Measurements from ENCODE around the gene PRKCA.

The PRKCA gene

DNA sequence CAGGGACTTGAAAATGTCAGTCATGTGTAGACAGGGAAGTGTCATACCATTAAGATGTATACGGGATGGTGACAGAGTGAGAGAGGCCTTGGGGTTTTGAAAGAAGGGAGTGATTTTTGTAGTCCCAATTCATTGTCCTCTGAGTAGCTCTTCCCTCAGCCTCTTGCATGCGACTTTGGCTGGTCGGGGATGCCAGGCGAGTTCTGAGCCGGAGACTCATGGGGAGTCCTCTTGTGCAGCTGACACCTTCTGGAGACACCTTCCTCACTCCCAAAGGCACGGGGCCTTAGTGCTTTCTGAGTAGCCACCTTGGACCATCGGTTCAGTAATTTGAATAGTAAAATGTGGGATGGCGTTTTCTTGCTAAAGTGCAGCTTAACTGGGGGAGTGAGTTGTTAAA is 144.7 kb downstream of the PRKCA start:
- no peak for TF ChIP-seq GATA3 (IDR thresholded peaks at IDR 0.05; ENCODE audit: low read depth, low read length)
- no peak for TF ChIP-seq GATA2 (IDR thresholded peaks at IDR 0.05; ENCODE audit: low read depth, low read length)

DNA sequence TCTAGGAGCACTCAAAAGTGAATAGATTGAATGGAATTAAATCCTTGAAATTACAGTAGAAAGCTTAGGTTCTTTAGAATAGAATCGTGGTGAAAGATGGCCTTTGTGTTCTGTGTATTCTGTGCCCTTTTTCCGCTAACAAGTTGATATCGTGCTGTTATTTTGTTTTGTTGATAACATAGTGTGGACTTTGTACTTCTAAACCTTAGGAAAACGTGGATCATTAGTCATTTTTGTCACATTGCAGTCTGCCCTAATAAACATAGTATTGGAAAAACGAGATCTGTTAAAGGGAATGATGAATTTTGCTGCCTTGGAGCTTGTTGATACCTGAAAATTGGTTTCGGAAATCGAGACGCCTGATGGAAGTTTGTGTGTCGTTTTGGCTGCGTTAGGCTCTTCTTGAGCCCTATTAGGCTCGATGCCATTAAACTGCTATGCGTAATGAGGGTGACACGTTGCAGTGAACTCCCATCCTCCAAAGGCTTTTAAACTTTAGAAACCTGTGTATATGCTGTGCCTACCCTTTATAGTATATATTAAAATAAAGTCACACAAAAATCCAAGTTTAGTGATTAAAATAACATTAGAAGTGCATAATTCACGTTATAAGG is 145.7 kb downstream of the PRKCA start:
- TF ChIP-seq GATA3 (IDR thresholded peaks at IDR 0.05; ENCODE audit: low read depth, low read length) (no peak), GATA2 (IDR thresholded peaks at IDR 0.05; ENCODE audit: low read depth, low read length) (no peak)

DNA sequence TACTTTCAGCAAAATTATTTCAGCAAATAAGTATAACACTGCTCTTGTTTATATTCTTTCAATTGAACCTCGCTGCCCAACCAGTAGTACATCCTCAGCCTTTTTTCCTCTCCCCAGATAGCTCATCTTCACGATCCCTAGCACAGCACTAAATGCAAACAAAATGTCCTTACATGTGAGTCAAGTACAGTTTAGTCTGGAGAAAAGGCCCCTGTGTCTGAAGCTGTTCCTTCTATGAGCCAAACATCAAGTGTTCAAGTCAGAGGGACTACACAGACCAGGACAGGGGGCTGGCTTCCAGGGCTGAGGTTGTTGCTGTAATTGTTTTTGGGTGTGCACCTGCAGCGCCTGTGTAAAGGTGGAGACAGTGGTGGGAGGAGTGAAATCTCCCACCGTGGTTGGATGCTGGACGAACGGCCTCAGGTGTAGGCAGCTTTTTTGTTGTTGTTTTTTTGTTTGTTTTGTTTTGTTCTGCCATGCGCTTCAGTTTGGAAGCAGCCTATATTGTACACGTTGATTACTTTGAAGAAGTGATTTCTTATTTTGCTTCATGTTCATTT is 147.1 kb downstream of the PRKCA start:
- TF ChIP-seq GATA2 (IDR thresholded peaks at IDR 0.05; ENCODE audit: low read depth, low read length) (no peak), GATA3 (IDR thresholded peaks at IDR 0.05; ENCODE audit: low read depth, low read length) (no peak)

DNA sequence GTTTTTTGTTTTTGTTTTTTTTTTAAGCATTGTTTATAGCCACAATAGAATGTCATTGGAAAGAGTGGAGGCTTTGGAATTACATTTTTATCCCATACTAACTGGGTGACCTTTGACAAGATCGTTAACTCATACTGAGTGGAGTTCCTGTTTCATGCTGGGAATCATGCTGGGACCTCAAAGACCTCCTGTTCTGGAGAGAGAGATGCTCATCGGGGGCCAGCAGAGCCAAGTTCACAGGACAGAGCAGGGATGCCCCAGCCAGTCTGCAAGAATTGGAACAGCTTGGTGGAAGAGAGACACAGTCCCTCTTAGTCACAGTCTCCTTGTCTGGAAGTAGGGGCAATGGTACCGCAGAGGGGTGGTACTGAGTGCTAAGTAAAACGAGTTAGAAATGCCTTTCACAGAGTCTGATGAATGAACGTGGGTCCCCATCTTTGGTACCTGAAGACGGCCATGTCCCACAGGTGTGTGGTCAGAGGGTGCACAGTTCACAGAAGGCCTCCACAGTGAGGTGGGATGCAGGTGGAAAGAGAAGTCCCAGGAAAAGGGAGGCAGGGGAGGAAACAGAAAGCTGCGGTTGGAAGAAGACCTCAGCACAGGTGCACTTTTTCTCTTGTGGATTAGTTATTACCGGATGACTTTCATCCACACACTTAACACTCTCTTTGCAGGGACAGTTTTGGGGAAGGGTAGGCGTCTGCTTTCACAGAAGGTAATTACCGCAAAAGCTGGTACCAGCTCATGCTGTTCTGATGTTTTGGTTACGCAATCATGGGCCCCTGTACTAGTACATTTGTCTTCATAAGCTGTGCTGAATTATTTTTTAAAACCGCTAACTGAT is 147.8 kb downstream of the PRKCA start:
- TF ChIP-seq GATA2 (IDR thresholded peaks at IDR 0.05; ENCODE audit: low read depth, low read length) (no peak), GATA3 (IDR thresholded peaks at IDR 0.05; ENCODE audit: low read depth, low read length) (no peak)

DNA sequence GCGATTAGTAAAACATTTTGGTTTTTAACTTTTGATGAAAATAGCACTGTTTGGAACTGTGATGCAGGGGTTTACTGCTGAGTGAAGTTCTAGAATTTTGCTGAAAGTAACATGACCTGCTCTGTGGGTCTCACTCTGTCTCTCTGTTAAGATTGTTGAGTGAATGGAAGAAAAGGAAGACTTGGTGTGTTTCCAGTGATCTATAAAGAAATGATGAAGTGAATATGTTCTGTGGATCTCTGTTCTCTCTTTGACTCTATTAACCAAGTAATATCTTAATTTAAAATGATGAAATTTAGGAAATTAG is 148.4 kb downstream of the PRKCA start:
- TF ChIP-seq GATA3 (IDR thresholded peaks at IDR 0.05; ENCODE audit: low read depth, low read length) (no peak), GATA2 (IDR thresholded peaks at IDR 0.05; ENCODE audit: low read depth, low read length) (no peak)

DNA sequence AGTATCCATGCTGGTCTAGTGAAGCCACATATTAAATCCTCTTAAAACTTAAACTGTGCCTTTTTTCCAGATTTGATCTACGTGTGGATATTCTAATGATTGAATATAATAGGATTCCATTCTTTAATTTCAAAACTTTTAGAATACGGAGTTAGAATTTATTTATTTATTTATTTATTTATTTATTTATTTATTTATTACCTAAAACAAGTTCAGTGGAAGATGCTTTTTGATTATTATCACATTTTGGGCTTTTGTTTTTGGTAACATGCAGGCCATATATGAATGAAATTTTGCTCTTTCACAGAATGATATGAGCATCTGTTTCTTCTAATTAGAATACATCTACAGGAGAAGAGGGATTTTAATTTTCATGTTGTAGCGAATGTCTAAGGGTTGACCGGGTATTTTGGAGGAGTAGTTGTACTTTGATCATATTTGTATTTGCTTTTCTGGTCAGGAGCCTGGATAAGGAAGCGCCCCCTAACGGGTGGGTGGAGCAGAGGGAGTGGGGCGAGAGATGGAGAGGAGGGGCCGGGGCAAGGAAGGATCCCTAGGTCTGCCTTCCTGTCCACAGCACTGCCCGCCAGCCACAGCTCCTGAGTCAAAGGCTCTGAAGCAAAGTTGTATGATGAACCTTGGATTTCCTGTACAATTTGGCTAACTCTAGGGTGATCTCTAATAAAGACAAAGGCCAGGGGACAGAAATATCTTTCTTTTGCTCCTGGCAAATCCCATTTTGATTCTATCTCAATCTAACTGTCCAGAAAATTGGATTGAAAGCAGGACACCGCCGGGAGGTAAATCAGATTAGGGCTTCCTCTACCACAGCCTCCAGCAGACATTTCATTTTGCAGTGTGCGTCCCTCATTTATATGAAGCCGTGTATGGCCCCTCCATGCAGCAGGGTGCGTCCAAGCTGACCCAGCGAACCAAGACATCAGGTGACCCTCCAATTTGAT is 149.1 kb downstream of the PRKCA start:
- TF ChIP-seq GATA3 (IDR thresholded peaks at IDR 0.05; ENCODE audit: low read depth, low read length) (peak; percentile 99), GATA2 (IDR thresholded peaks at IDR 0.05; ENCODE audit: low read depth, low read length) (peak; percentile 100)

DNA sequence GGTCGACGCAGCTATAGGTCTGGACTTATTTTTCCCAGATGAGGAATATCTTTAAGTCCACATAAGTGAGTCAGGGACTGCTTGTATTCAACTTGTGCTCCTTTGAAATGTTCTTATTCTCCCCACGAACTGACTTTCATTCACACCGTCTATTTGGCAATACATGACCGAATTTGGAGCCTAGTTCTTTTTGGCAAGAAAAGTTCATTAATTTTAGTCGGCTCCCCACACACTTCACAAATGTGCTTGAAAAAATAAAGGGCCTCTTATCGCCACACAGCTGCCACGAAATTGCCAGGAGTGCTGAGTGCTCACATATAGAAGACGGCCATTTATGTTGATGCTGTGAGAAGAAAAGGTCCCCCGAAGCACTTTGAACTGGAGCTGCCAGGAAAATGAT is 152.6 kb downstream of the PRKCA start:
- TF ChIP-seq GATA2 (IDR thresholded peaks at IDR 0.05; ENCODE audit: low read depth, low read length) (no peak), GATA3 (IDR thresholded peaks at IDR 0.05; ENCODE audit: low read depth, low read length) (no peak)

DNA sequence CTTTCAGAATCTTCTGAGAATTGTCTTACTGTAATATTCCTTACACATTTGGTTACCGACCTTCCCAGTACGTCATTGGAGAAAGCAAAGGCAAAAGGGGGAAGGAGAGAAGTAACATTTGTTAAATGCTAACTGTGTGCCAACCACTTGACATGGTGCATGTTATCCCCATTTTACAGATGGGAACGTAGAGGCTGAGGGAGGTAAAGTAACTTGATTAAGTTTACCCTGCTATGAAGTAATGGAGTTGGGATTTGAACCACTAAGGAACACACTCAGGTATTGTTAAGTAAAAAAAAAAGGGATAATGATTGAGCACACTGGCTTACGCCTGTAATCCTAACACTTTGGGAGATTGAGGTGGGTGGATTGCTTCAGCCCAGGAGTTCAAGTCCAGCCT is 156.4 kb downstream of the PRKCA start:
- no peak for TF ChIP-seq GATA3 (IDR thresholded peaks at IDR 0.05; ENCODE audit: low read depth, low read length)
- no peak for TF ChIP-seq GATA2 (IDR thresholded peaks at IDR 0.05; ENCODE audit: low read depth, low read length)

DNA sequence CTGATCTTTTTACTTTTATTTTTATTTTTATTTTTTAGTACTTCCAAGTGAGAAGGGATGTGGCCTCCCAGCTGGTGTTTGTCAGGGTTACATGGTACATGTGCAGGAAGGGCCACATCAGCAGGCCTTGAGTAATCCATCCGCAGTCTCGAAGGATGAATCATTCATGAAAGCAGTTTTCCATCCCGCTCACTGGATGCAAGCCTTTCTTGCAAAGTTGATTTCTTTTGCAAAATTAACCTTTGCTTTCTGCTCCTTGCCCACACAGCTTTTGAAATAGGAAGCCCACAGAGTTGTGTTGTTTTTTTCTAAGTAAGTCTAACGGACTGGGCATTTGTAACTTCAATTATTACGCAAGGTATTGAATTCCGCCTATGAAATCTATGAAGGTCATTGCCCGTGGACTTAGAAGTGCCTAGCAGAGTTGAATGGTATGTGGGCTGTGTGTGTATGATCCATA is 157.4 kb downstream of the PRKCA start:
- TF ChIP-seq GATA2 (IDR thresholded peaks at IDR 0.05; ENCODE audit: low read depth, low read length): no peak

DNA sequence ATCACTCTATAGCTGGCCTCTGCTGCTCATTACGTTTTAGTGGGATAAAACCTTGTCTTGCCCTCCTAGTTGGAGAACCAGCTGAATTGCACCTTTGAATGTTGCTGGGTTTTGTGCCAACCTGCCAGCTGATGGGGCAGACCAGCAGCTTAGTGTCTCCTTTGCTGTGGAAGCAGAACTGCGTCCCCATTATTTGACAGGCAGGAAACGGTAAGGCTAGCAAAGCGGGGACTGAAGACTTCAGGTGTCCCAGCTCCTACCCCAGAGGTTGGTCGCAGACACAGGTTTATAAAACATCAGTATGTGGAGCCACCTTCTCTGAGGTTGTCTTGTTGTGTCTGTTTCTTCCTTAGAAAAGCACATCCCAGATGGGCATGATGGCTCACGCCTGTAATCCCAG is 158.1 kb downstream of the PRKCA start:
- TF ChIP-seq GATA2 (IDR thresholded peaks at IDR 0.05; ENCODE audit: low read depth, low read length) (no peak), GATA3 (IDR thresholded peaks at IDR 0.05; ENCODE audit: low read depth, low read length) (no peak)

DNA sequence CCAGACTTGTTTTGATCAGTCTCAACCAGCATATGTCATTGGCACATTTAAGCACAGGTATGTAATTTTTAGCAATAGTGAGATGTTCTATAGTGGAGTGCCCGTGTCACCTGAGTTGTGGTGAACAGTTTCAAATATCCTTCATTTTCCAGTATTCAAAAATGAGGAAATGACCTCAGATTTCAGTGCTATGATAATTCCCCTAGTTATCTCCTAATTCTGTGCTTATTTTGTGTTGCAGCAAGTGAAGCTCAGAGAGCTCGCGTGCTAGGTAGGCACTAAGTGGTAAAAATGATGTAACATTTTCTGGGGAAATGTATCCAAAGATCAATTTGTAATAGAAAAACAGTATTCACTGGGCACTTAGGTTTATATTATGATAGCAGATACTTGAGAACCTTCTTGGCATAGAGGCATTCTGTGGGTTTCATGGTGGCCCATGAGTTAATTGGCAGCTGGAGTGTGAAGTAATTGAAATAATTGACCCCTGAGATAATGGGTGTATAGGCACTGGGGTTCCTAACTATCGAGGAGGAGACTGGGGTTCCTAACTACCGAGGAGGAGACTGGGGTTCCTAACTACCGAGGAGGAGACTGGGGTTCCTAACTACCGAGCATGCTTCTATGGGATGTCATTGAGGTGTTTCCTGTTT is 159.1 kb downstream of the PRKCA start:
- TF ChIP-seq GATA3 (IDR thresholded peaks at IDR 0.05; ENCODE audit: low read depth, low read length) (no peak), GATA2 (IDR thresholded peaks at IDR 0.05; ENCODE audit: low read depth, low read length) (no peak)

DNA sequence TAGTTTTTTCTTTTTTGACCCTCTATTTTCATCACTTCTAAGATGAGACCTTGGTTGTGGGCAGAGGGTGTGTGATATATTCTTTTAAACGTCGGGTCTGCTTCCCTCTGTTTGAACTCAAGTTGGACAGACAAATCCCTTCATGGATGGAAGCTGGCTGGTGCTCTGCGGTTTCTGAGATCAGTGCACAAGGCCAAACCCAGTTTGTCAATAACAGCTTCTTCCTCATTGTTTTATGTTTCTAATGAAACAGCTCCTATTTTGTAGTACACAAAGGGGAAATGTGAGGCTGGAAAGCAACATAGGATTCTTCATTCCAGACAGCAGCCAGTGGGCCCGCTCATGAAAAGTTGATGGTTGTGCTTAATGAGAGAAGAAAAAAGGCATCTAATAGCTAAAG is 159.6 kb downstream of the PRKCA start:
- TF ChIP-seq GATA3 (IDR thresholded peaks at IDR 0.05; ENCODE audit: low read depth, low read length) (no peak), GATA2 (IDR thresholded peaks at IDR 0.05; ENCODE audit: low read depth, low read length) (no peak)

DNA sequence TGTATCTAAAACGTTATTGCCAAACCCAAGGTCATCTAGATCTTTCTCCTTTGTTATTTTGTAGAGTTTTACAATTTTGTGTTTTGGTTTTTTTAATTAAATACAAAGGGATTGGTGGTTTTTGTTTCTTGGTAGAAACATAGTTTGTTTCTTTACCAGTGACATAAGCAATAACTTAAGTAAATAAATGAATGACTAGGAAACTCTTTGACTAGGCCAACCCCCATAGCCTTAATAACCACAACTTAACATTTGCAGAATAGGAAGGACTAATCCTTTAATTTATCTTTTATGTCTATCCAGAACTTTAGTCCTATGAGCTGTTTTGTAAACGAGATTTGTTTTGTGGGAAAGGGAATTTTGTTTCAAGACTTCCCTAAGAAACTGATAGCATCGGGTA is 162.5 kb downstream of the PRKCA start:
- TF ChIP-seq GATA3 (IDR thresholded peaks at IDR 0.05; ENCODE audit: low read depth, low read length) (no peak), GATA2 (IDR thresholded peaks at IDR 0.05; ENCODE audit: low read depth, low read length) (no peak)

DNA sequence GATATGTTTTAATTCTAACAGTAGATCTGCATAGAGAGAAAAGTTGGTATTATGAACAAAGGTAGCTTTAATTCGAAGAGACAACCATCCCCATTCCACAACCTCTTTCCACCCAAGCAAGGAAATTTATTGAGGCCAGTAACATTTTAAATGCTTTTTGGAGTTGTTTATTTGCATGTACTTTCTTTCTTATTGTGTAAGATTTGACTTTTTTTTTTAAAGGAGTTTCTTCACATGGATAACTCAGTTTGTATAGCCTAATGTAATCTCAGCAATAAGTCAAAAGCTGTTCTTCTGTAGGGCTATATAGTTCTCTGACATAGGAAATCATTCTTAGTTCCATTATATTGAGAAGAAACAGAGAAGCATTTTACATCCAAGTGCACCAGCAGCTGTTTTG is 163.3 kb downstream of the PRKCA start:
- TF ChIP-seq GATA2 (IDR thresholded peaks at IDR 0.05; ENCODE audit: low read depth, low read length) (no peak), GATA3 (IDR thresholded peaks at IDR 0.05; ENCODE audit: low read depth, low read length) (no peak)

Measured in SH-SY5Y (cell line).